ENCODE data around the gene TRPM3.

DNA sequence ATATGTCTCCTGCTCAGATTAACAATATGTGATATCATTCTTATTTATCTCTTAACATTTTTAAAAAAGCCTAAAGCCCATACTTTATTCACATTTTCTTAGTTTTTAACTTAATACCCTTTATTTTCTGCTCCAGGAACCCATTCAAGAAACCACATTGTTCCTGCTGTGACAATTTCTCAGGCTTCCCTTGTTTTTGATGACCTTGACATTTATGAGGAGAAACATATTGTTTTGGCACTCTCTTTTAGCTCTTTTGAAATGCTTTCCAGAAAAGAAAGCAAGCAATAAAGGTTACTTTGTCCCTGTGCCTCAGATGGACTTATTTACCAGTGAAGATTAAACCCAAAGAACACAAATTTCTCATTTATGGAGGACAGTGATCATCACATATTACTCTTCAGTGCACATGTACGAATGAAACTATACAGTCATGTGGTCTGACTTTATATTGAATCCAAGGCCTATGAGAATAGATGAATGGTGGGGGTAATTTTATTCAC lies 445.5 kb downstream of the TRPM3 start:
- TF ChIP-seq POLR2A (IDR thresholded peaks at IDR 0.05): no peak
- TF ChIP-seq, protein P1, sequence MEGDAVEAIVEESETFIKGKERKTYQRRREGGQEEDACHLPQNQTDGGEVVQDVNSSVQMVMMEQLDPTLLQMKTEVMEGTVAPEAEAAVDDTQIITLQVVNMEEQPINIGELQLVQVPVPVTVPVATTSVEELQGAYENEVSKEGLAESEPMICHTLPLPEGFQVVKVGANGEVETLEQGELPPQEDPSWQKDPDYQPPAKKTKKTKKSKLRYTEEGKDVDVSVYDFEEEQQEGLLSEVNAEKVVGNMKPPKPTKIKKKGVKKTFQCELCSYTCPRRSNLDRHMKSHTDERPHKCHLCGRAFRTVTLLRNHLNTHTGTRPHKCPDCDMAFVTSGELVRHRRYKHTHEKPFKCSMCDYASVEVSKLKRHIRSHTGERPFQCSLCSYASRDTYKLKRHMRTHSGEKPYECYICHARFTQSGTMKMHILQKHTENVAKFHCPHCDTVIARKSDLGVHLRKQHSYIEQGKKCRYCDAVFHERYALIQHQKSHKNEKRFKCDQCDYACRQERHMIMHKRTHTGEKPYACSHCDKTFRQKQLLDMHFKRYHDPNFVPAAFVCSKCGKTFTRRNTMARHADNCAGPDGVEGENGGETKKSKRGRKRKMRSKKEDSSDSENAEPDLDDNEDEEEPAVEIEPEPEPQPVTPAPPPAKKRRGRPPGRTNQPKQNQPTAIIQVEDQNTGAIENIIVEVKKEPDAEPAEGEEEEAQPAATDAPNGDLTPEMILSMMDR (IDR thresholded peaks at IDR 0.05): no peak

Measured in vagina (tissue), 2 donors.